DND-41 (cell line): ENCODE data around the gene ACTG1.
A peak's percentile ranks its signal among the peaks of the same experiment; 100 is the strongest.

Source experiments
- ATAC-seq: fragments of 200-7000 bp; cut with Tn5 transposase; 3 replicates; pipeline ENCODE4 v1.9.1; 2021; ENCODE audit warnings: low read depth; ENCODE audit not compliant: insufficient read depth
- DNase-seq: peaks from one replicate; pipeline ENCODE4 v3.0.0-alpha.2; 2020
- H2AFZ ChIP-seq: 2 replicates; pipeline ENCODE4 v1.6.0; 2012; ENCODE audit warnings: low read depth, low read length
- H3K27ac ChIP-seq: 2 replicates; pipeline ENCODE4 v1.5.1; 2012; ENCODE audit warnings: low read length, inconsistent platforms
- H3K27me3 ChIP-seq: fragments of 200-600 bp; sonication (generic); 2 replicates; pipeline ENCODE4 v1.6.0; 2012; ENCODE audit warnings: low read length, mild to moderate bottlenecking, inconsistent platforms; ENCODE audit not compliant: insufficient read depth, poor library complexity
- H3K36me3 ChIP-seq: 2 replicates; pipeline ENCODE4 v1.5.1; 2012; ENCODE audit warnings: low read length, inconsistent platforms; ENCODE audit not compliant: insufficient read depth
- H3K4me1 ChIP-seq: 2 replicates; pipeline ENCODE4 v1.5.1; 2012; ENCODE audit warnings: mild to moderate bottlenecking, low read length; ENCODE audit not compliant: insufficient read depth
- H3K4me2 ChIP-seq: 2 replicates; pipeline ENCODE4 v1.6.0; 2012; ENCODE audit warnings: mild to moderate bottlenecking, moderate library complexity, low read length, inconsistent platforms; ENCODE audit not compliant: insufficient read depth
- H3K4me3 ChIP-seq, 2 experiments: fragments of 200-600 bp in 1 of 2; shearing (Covaris generic) in 1 of 2; 2 replicates each; pipeline ENCODE4 v1.5.1; 2012 to 2016; ENCODE audit warnings: inconsistent platforms in 2 of 2, low read length in 2 of 2, mild to moderate bottlenecking in 2 of 2, low read depth in 1 of 2, moderate library complexity in 1 of 2
- H3K79me2 ChIP-seq: 2 replicates; pipeline ENCODE4 v1.6.0; 2012; ENCODE audit warnings: low read length, inconsistent platforms; ENCODE audit not compliant: insufficient read depth
- H3K9ac ChIP-seq: 2 replicates; pipeline ENCODE4 v1.6.0; 2012; ENCODE audit warnings: low read depth, mild to moderate bottlenecking, inconsistent platforms, low read length, moderate library complexity
- H3K9me3 ChIP-seq: 2 replicates; pipeline ENCODE4 v1.5.1; 2012; ENCODE audit warnings: low read length, moderate library complexity, mild to moderate bottlenecking, inconsistent platforms; ENCODE audit not compliant: insufficient read depth, severe bottlenecking
- H4K20me1 ChIP-seq: 2 replicates; pipeline ENCODE4 v1.6.0; 2012; ENCODE audit warnings: low read length; ENCODE audit not compliant: insufficient read depth
- EZH2 ChIP-seq: IDR thresholded peaks from 3 replicates; pipeline ENCODE4 v1.6.1; 2012; ENCODE audit warnings: borderline replicate concordance, low read depth, mild to moderate bottlenecking, moderate library complexity, low read length, inconsistent platforms; ENCODE audit not compliant: severe bottlenecking
- TF ChIP-seq, protein P1 (sequence below): IDR thresholded peaks from 2 replicates; pipeline ENCODE4 v1.5.1; 2012; ENCODE audit warnings: borderline replicate concordance, low read length, moderate library complexity, mild to moderate bottlenecking; ENCODE audit not compliant: poor library complexity, severe bottlenecking; ENCODE audit errors: extremely low read depth

The ACTG1 gene

DNA sequence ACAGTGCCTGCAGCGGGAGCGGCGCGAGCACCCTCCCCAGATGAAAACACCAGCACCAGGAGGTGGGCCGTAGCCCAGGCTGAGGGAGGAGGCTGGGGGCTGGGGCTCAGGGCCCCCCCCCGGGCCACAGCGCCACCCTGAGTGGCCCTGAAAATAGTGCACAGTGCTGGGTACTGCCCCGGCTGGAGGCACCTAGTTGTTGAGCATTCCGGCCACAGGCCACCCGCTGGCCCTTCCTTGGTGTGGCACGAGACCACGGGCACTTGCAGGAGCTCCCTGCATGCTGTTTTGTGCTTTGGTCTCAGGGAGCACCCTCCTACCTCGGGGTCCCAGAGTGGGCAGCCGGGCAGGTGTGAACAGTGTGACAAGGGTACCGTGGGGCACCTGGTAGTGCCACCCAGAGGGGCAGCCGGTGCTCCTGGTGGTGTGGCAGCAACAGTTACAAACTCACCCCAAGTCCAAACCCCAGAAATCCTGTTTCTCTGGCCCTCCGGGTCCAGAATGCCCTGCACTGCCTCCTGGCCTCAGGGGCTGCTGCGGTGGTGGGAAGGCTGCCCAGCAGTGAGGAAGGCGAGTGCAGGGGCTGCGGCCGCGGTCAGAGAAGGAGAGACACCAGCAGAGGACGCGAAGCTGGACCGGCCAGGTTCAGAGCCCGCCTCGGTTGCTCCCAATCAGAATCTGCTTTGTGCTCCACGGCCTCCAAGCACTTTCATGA lies 27.5 kb upstream of the ACTG1 start:
- Histone ChIP-seq H4K20me1 (peaks cover 18% of the 10 kb centered on the region), H3K9me3 (no peaks in the 10 kb centered on the region), H3K4me1 (no peaks in the 10 kb centered on the region), H3K4me3 (no peak overlapping the region), H3K9ac (no peak overlapping the region), H3K79me2 (no peaks in the 10 kb centered on the region), H2AFZ (no peak overlapping the region), H3K4me2 (no peak overlapping the region), H3K36me3 (peaks cover 58% of the 10 kb centered on the region), H3K27me3 (no peaks in the 10 kb centered on the region), H3K27ac (no peak overlapping the region)
- TF ChIP-seq EZH2 = no peak
- TF ChIP-seq, protein P1, sequence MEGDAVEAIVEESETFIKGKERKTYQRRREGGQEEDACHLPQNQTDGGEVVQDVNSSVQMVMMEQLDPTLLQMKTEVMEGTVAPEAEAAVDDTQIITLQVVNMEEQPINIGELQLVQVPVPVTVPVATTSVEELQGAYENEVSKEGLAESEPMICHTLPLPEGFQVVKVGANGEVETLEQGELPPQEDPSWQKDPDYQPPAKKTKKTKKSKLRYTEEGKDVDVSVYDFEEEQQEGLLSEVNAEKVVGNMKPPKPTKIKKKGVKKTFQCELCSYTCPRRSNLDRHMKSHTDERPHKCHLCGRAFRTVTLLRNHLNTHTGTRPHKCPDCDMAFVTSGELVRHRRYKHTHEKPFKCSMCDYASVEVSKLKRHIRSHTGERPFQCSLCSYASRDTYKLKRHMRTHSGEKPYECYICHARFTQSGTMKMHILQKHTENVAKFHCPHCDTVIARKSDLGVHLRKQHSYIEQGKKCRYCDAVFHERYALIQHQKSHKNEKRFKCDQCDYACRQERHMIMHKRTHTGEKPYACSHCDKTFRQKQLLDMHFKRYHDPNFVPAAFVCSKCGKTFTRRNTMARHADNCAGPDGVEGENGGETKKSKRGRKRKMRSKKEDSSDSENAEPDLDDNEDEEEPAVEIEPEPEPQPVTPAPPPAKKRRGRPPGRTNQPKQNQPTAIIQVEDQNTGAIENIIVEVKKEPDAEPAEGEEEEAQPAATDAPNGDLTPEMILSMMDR = no peak
- DNase-seq = no peak
- ATAC-seq = no peak

DNA sequence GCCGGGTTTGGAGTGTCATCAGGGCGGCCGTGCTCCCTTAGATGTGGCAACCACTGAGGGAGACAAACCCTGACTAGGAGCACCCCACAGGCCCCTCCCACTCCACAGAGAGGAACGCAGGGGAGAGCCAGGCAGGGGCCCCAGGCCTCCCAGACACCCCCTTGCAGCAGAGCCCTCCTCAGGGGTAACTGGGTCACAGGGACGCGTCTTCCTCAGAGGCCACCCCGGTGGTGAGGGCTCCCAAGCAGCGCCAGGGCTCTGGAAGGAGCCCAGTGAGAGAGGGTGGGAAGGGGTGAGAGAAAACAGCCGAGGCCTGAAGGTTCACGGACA lies 26.9 kb upstream of the ACTG1 start:
- no peak overlapping the region for H3K4me2 ChIP-seq
- H2AFZ ChIP-seq = no peak overlapping the region
- peaks cover 55% of the 10 kb centered on the region for H3K36me3 ChIP-seq
- no peak for TF ChIP-seq EZH2
- TF ChIP-seq, protein P1 = no peak
- ATAC-seq = no peak
- H3K9ac ChIP-seq = no peak overlapping the region
- peaks cover 22% of the 10 kb centered on the region for H4K20me1 ChIP-seq
- no peak for DNase-seq
- no peak overlapping the region for H3K4me3 ChIP-seq
- no peaks in the 10 kb centered on the region for H3K27me3 ChIP-seq
- no peaks in the 10 kb centered on the region for H3K79me2 ChIP-seq
- H3K9me3 ChIP-seq = no peaks in the 10 kb centered on the region
- no peaks in the 10 kb centered on the region for H3K4me1 ChIP-seq
- H3K27ac ChIP-seq = no peak overlapping the region

DNA sequence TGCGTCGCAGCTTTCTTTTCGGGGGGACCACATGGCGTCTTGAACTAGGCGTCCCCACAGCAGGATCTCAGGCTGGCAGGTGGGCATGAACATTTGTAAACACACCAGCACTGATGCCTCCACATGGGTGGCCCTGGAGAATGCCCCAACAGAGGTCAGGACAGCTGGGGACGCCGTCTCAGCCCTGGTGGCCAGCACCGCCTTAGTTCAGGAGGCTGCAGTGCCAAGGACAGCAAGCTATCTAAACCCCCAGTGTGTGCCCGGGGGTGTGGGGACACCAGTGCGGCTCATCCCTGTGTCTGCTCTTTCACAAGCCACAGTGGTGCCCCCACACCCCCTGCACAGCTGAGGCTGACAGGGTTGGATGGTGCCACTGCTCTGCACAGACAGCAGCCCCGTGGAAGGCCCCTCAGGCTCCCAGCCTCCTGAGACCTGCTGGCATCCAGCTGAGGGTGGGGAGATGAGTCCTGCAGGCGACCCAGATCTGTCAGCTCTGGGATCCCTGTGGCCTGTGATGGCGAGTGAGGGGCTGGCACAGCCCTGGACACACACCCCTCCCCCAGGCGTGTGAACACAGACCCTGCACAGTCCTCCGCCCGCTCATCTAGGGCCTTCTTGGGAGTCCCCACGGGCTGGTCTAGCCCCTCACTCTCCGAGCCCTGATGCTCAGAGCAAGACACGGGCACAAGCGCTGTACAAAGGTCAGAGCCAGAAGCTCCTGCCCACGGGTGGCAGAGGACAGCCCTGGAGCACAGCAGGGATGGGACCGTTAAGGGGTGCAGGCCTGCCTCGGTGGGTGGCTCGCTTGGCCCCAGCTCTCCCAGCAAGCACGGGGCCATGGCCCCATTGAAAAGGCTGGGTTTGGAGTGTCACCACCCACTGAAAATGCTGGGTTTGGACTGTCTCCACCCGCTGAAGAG lies 26.3 kb upstream of the ACTG1 start:
- Histone ChIP-seq H4K20me1 (peaks cover 26% of the 10 kb centered on the region), H3K4me1 (no peaks in the 10 kb centered on the region), H3K36me3 (peaks cover 49% of the 10 kb centered on the region), H3K9me3 (no peaks in the 10 kb centered on the region), H3K4me3 (no peak overlapping the region), H3K9ac (no peak overlapping the region), H3K27ac (no peak overlapping the region), H3K27me3 (no peaks in the 10 kb centered on the region), H2AFZ (no peak overlapping the region), H3K79me2 (no peaks in the 10 kb centered on the region), H3K4me2 (no peak overlapping the region)
- ATAC-seq (peak; percentile 10; the same call in 1 of the 3 replicates), DNase-seq (no peak)
- TF ChIP-seq EZH2 = no peak
- TF ChIP-seq, protein P1 = no peak
